EH (cell line): ENCODE data around the gene RHD.
"Not testable (repeated sequence)": the region's sequence is repeated elsewhere in the genome, so short reads cannot be mapped to it uniquely, and the experiment has no call there.

Experiments used
- DNase-seq: peaks from one replicate; pipeline ENCODE4 v3.0.0-alpha.2; 2015; ENCODE audit warnings: low read depth

The RHD gene

GRCh38 chr1:25257196-25257595 is 15.1 kb upstream of the RHD start:
- DNase-seq, result peak; percentile 60

- DNase-seq, result peak; percentile 64
Observed at GRCh38 chr1:25259813-25260212, 12.5 kb upstream of the RHD start.

- DNase-seq, result not testable (repeated sequence)
Observed at GRCh38 chr1:25260336-25260735, 12.0 kb upstream of the RHD start.

- DNase-seq, result not testable (repeated sequence)
Observed at GRCh38 chr1:25266554-25267287, 5.6 kb upstream of the RHD start.

- DNase-seq, result peak; percentile 84
Observed at GRCh38 chr1:25267288-25268142, 4.8 kb upstream of the RHD start.

- not testable (repeated sequence) for DNase-seq
Observed at GRCh38 chr1:25268143-25268760, 4.1 kb upstream of the RHD start.

- not testable (repeated sequence) for DNase-seq
Observed at GRCh38 chr1:25275648-25276047, 3.3 kb downstream of the RHD start.

- DNase-seq, result not testable (repeated sequence)
Observed at GRCh38 chr1:25277295-25277694, 5.0 kb downstream of the RHD start.

- DNase-seq, result not testable (repeated sequence)
Observed at GRCh38 chr1:25278358-25278757, 6.0 kb downstream of the RHD start.

- DNase-seq, result not testable (repeated sequence)
Observed at GRCh38 chr1:25278790-25279189, 6.5 kb downstream of the RHD start.

- not testable (repeated sequence) for DNase-seq
Observed at GRCh38 chr1:25279693-25280111, 7.4 kb downstream of the RHD start.

- DNase-seq, result not testable (repeated sequence)
Observed at GRCh38 chr1:25285862-25286261, 13.6 kb downstream of the RHD start.

- not testable (repeated sequence) for DNase-seq
Observed at GRCh38 chr1:25287164-25287563, 14.9 kb downstream of the RHD start.

- not testable (repeated sequence) for DNase-seq
Observed at GRCh38 chr1:25288573-25289101, 16.3 kb downstream of the RHD start.

GRCh38 chr1:25290043-25290442 is 17.7 kb downstream of the RHD start:
- DNase-seq, result not testable (repeated sequence)

- DNase-seq, result not testable (repeated sequence)
Observed at GRCh38 chr1:25293426-25293825, 21.1 kb downstream of the RHD start.

- not testable (repeated sequence) for DNase-seq
Observed at GRCh38 chr1:25294889-25295826, 22.8 kb downstream of the RHD start.

- not testable (repeated sequence) for DNase-seq
Observed at GRCh38 chr1:25296501-25296900, 24.2 kb downstream of the RHD start.

- peak; percentile 81 for DNase-seq
Observed at GRCh38 chr1:25300729-25301128, 28.4 kb downstream of the RHD start.

GRCh38 chr1:25302330-25302729 is 30.0 kb downstream of the RHD start:
- not testable (repeated sequence) for DNase-seq

GRCh38 chr1:25304936-25305335 is 32.6 kb downstream of the RHD start:
- DNase-seq, result not testable (repeated sequence)
